Measurements from ENCODE around the gene IGSF9B. TPM values are rescaled to one million over a fixed set of nuclear protein-coding genes. Genes with fewer than 3 reads are reported as not detected.
A peak's percentile ranks its signal among the peaks of the same experiment; 100 is the strongest.

Gene IGSF9B
- polyA plus RNA-seq, 6 donors from 2014 or later = not detected

DNA sequence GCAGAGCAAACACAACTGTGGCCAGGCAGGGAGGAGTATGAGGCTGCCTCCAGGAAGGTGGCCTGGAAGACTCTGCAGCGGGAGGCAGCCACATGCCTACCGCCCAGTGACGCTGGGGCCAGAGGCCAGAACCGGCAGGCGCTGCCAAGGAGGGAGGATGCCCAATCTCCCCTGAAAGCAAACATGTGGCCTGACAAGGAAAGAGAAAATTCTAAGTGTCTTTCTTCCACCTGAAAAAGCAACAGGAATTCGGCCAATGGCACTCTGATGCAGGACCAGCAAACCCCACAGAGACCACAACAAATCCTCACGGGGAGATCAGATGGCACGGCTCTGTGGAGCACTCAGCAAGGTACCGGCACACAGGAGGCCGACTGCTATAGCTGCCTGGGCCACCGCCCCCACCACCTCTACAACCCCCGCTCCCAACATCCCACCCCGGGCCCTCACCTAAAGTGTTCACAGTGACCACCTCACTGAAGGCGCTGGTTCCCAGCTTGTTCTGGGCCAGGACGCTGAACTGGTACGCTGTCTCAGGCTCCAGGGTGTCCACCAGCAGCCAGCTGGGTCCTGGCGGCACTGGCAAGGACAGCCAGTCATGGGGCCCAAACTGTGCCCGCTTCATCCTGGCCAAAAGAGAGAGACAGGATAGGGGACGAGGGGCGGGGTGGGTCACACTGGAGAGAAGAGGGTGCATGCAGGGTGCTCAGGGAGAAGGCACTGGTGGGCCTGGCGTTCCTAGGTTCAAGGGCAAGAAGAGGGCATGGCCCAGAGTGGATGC, 30.1 kb downstream of the IGSF9B start:
- no peaks in the 10 kb centered on the region for H3K36me3 Mint-ChIP-seq
- no peak for DNase-seq
- H3K4me3 Mint-ChIP-seq = no peak overlapping the region
- H3K27me3 Mint-ChIP-seq = peaks cover 3 to 16% (median 13%) of the 10 kb centered on the region in 3 donors
- no peak for ATAC-seq (ENCODE audit: low read depth in 2 of 2)
- peaks cover 0 to 2% (median 0%) of the 10 kb centered on the region in 7 donors for H3K9me3 Mint-ChIP-seq
- peaks cover 4 to 7% (median 6%) of the 10 kb centered on the region in 3 donors for H3K4me1 Mint-ChIP-seq
- H3K27ac Mint-ChIP-seq = no peak overlapping the region

DNA sequence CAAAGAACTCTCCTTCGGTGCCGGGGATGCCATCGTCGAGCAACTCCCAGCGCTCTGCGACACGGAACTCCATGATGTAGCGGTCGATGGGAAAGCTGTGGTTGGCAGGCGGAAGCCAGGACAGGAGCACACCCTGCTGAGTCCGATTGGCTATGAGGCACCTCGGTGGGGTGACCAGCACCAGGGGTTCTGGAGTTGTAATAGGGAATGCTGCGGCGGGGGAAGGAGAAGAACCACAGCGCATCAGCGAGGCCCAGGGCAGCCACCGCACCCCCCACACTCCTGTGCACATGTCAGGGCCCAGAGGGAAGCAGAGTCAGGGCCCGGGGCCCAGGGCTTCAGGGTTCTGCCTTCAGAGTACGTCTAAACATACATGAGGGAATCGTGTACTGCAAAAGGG, 31.0 kb downstream of the IGSF9B start:
- H3K4me1 Mint-ChIP-seq = peaks cover 4 to 7% (median 6%) of the 10 kb centered on the region in 3 donors

DNA sequence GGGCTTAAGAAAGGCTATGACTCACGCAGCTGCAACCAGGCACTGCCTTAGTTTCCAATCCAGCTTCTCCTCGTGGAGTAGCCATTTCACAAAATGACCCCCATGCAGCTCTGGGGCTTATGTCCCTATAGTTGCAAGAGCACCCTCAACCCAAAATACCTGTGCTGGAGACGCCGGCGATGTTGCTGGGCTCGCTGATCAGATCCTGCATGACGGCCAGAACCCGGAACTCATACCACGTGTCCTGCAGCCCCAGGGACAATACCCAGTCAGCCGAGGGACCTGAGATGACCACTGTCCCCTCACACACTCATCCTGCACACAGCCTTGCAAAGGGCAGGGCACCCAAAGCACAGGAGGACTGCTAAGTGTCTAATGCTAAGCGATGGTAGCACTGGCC, 32.1 kb downstream of the IGSF9B start:
- H3K4me1 Mint-ChIP-seq = peaks cover 4 to 7% (median 6%) of the 10 kb centered on the region in 3 donors
- peak overlapping the region in 1 of 6 donors; percentile 53 for H3K27ac Mint-ChIP-seq
- H3K27me3 Mint-ChIP-seq = peaks cover 3 to 17% (median 13%) of the 10 kb centered on the region in 3 donors
- DNase-seq (no peak), ATAC-seq (ENCODE audit: low read depth in 2 of 2) (no peak)
- no peak overlapping the region for H3K4me3 Mint-ChIP-seq
- no peaks in the 10 kb centered on the region for H3K36me3 Mint-ChIP-seq
- H3K9me3 Mint-ChIP-seq = peaks cover 0 to 2% (median 0%) of the 10 kb centered on the region in 7 donors

More for the DNA sequence above, 31.0 kb downstream of the IGSF9B start:
- H3K27ac Mint-ChIP-seq = no peak overlapping the region
- DNase-seq (no peak), ATAC-seq (ENCODE audit: low read depth in 2 of 2) (no peak)
- H3K36me3 Mint-ChIP-seq = no peaks in the 10 kb centered on the region
- no peak overlapping the region for H3K4me3 Mint-ChIP-seq
- H3K9me3 Mint-ChIP-seq = peaks cover 0 to 2% (median 0%) of the 10 kb centered on the region in 7 donors
- H3K27me3 Mint-ChIP-seq = peaks cover 3 to 17% (median 13%) of the 10 kb centered on the region in 3 donors

DNA sequence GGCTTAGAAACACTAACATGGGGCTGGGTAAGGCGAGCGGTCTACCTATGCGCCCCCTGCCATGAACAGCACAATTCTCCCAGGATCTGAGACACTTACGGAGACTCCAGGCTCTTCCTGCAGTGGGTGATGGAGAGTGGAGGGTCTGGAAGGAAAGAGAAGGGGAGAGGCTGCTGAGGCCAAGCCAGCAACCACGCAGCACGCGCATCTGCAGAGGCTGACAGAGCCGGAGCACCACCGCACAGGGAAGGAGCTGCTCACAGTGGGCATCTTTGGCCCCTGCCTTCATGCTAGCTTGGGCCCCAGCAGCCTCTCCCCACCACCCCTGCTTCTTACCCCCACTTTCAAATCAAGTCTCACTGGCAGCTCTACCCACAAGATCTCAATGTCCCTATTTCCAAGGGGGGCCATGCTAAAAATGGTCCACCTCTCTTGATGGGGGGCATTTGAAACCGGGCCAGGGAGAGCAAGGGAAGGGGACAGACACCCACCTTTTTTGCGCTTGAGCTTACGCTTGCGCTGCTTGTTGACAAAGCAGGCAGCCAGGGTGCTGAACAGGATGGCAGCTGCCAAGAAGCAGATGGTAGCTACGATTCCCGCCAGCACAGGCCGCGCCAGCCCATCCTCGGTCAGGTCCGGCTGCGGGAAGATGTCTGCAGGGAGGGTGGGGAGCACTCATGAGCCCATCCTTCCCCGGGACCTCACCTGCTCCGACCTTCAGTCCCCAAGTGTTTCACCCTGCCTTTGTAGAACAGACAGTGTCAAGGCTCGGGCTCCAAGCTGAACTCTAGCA, 34.5 kb downstream of the IGSF9B start:
- H3K9me3 Mint-ChIP-seq = peaks cover 0 to 2% (median 0%) of the 10 kb centered on the region in 7 donors
- no peaks in the 10 kb centered on the region for H3K36me3 Mint-ChIP-seq
- peak overlapping the region in 1 of 6 donors; percentile 9 for H3K27ac Mint-ChIP-seq
- peaks cover 3 to 25% (median 16%) of the 10 kb centered on the region in 3 donors for H3K27me3 Mint-ChIP-seq
- H3K4me3 Mint-ChIP-seq = peak overlapping the region in 1 of 8 donors; percentile 11
- peaks cover 3 to 7% (median 6%) of the 10 kb centered on the region in 3 donors for H3K4me1 Mint-ChIP-seq
- no peak for ATAC-seq (ENCODE audit: low read depth in 2 of 2)
- no peak for DNase-seq

DNA sequence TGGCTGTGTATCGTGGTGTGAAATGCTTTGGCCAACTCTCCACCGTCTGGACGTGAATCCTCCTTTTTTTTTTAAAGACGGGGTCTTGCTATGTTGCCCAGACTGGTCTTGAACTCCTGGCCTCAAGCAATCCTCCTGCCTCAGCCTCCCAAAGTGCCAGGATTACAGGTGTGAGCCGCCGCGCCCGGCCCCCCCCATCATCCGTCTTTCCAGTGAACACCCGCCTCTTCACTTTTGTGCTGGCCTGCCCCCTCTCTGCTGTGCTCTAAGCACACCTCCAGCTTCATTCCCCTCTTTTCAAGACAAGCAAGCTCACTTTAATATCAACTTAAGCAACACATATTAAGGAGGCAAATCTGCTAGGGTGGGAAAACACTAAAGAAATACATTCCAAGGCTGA, 35.3 kb downstream of the IGSF9B start:
- H3K36me3 Mint-ChIP-seq = no peaks in the 10 kb centered on the region
- peaks cover 4 to 27% (median 19%) of the 10 kb centered on the region in 3 donors for H3K27me3 Mint-ChIP-seq
- H3K27ac Mint-ChIP-seq = no peak overlapping the region
- peaks cover 3 to 7% (median 5%) of the 10 kb centered on the region in 3 donors for H3K4me1 Mint-ChIP-seq
- H3K4me3 Mint-ChIP-seq = no peak overlapping the region
- ATAC-seq (ENCODE audit: low read depth in 2 of 2) = no peak
- peaks cover 0 to 2% (median 0%) of the 10 kb centered on the region in 7 donors for H3K9me3 Mint-ChIP-seq
- no peak for DNase-seq

DNA sequence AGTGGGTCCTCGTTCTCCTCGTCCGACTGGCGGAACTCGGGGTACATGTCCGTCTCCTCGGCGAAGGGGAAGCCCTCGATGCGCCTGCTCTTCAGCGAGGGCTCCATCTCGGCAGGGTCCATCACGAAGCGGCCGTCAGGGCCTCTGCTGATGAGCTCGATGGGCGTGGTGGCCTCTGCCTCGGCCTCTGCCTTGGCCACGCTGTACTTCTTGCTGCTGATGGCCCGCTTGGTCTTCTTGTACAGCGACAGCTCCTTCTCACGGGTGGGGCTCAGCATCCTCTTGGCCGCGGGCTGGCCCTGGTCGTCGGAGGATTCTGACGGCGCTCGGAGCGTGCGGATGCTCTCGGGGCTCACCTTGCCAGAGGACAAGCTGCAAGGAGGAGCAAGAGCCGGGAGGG, 35.7 kb downstream of the IGSF9B start:
- H3K27ac Mint-ChIP-seq = no peak overlapping the region
- ATAC-seq (ENCODE audit: low read depth in 2 of 2) = no peak

DNA sequence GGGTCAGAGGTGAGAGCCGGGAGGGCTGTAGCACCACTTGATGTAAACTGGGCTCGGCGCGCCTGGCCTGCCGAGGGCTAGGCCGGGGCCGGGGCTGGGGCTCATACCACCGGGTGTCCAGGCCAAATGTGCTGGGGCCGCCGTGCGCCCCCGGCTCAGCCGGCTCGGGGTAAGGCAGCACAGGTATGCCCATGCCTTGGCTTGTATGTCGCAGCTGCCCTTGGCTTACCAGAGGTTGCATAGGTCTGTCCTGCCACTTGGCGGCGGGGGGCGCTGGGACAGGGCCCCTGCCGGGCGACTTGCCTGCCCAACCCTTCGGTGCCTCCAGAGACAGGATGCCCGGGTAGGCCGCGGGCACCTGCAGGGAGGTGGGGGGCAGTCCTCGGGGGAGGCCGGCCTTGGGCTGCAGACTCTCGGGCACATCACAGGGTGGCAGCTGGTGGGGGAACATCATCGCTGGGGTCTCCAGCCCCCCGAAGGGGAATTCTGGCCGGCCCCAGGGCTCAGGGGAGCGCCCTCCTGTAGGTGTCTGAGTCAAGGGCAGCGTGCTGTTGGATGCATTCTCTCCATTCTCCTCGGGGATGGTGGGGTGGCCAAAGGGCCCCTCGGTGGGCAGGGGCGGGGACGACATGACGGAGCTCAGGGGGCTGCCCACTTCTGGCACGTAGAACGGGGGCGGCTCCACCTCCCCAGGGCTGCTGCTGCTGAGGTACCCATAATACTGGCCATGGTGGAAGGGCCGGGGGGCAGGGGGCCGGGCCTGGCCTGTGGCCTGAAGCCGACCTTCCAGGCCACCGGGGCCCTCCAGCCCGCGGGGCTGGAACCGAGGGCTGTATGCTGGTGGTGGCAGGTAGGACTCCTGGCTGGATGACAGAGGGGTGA, 36.4 kb downstream of the IGSF9B start:
- H3K27me3 Mint-ChIP-seq = peaks cover 10 to 38% (median 30%) of the 10 kb centered on the region in 3 donors
- no peaks in the 10 kb centered on the region for H3K36me3 Mint-ChIP-seq
- peaks cover 0 to 2% (median 0%) of the 10 kb centered on the region in 7 donors for H3K9me3 Mint-ChIP-seq
- H3K27ac Mint-ChIP-seq = no peak overlapping the region
- H3K4me1 Mint-ChIP-seq = peaks cover 3 to 7% (median 5%) of the 10 kb centered on the region in 3 donors
- H3K4me3 Mint-ChIP-seq = no peak overlapping the region
- DNase-seq (no peak), ATAC-seq (ENCODE audit: low read depth in 2 of 2) (no peak)

More for the DNA sequence above, 35.7 kb downstream of the IGSF9B start:
- DNase-seq = no peak
- Mint-ChIP-seq H3K4me3 (no peak overlapping the region), H3K27me3 (peaks cover 9 to 31% (median 23%) of the 10 kb centered on the region in 3 donors), H3K36me3 (no peaks in the 10 kb centered on the region), H3K4me1 (peaks cover 3 to 7% (median 5%) of the 10 kb centered on the region in 3 donors), H3K9me3 (peaks cover 0 to 2% (median 0%) of the 10 kb centered on the region in 7 donors)

DNA sequence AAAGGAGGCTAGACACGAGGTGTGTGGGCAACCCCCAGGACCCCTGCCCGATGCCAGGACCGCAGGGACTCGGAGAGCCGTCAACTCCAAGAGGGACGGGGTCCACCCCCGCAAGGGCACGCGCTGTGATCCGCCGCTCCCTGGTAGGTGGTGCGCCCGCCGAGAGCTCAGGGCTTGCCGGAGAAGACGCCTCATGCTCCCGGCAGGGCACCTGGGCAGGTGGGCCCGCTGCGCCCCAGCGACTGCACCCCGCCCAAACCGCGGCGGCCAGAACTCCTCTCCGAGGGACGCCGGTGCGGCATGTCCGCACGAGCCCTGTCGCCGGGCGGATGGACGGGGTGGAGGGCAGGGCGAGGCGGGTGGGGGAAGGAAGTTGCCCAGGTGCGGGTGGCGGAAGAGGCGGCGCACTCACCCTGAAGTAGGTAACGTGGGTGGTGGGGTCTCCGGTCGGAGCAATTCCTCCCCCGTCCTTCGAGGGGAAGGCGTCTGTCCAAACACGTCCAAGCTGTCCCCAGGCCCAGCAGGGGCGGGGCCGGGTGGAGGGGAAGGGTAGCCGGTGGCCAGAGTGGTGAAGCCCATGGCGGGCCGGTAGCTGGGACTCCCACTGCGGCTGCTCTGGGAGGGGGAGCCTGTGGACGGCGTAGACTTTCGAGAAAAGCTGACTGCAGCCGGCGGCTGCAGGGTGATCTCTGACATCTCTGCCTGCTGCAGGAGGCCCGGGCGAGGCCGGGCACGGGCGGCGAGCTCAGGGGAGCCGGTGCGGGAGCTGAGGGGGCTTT, 37.2 kb downstream of the IGSF9B start:
- peaks cover 3 to 7% (median 5%) of the 10 kb centered on the region in 3 donors for H3K4me1 Mint-ChIP-seq
- ATAC-seq (ENCODE audit: low read depth in 2 of 2) (no peak), DNase-seq (no peak)
- no peaks in the 10 kb centered on the region for H3K36me3 Mint-ChIP-seq
- H3K27ac Mint-ChIP-seq = no peak overlapping the region
- H3K9me3 Mint-ChIP-seq = peaks cover 0 to 2% (median 0%) of the 10 kb centered on the region in 7 donors
- peaks cover 10 to 38% (median 30%) of the 10 kb centered on the region in 3 donors for H3K27me3 Mint-ChIP-seq
- no peak overlapping the region for H3K4me3 Mint-ChIP-seq

DNA sequence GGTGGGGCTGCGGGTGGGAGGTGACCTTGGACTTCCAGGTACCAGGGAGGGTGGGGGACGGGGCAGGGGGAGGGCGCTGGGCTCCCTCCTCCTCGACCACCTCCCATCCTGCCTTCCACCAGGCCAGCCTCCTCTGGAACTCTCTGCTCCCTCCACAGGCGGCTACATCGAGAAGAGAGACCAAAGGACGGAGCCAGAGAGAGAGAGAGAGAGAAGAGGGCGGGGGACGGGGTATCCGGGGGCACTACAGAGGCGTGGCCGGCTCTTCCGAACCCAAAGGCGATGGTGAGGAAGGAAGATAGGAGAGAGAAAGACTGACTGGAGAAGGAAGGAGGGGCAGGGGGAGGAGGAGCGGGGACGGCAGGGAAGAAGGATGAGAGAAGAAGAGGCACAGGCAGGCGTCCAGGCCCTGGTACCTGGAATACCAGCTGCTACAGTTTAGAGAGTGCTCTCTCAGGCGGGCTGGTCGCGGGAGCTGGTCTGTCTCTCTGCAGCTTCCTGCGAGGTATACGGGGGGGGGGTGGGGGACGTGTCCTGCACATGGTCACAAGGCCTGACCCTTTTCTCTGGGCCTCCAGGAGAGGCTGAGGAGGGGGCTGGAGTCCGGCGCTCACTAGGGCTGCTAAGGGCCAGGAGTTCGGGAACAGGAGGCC, 38.0 kb downstream of the IGSF9B start:
- DNase-seq = no peak
- Mint-ChIP-seq H3K36me3 (no peaks in the 10 kb centered on the region), H3K4me3 (peak overlapping the region in 4 of 8 donors; percentile 38 to 78 (median 45)), H3K27me3 (peaks cover 10 to 38% (median 30%) of the 10 kb centered on the region in 3 donors), H3K27ac (no peak overlapping the region), H3K9me3 (no peaks in the 10 kb centered on the region), H3K4me1 (peaks cover 3 to 7% (median 5%) of the 10 kb centered on the region in 3 donors)
- ATAC-seq (ENCODE audit: low read depth in 2 of 2) = no peak

DNA sequence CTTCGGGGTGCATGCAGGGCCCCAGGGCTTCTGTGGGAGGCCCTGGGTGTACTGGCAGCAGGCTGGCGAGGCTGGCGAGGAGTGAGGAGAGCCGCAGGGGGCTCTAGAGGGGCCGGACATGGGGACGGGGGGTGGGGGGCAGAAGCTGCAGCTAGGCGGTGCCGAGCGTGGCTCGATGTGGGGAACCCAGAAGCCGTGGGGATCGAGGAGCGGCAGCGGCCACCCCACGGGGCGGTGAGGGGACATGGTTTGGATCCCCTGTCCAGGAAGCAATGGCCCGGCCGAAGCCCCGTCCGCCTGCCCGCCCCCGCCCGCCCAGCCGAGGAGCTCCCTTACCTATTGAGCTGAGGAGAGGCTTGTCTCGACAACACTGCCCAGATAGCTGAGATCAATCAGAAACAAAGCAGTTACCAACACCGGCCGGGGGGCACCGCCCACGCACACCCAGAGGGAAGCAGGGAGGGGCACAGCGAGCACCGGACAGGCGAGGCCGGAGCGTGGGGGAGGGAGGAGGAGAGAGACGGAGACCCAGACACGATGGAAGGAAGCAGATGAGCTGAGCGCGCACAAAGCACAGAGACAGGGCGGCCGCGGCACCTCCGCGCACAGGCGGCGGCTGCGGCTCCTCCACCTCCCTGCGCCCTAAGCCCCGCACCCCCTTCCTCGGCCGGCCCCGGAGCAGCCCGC, 38.7 kb downstream of the IGSF9B start:
- Mint-ChIP-seq H3K9me3 (no peaks in the 10 kb centered on the region), H3K27ac (no peak overlapping the region), H3K27me3 (peaks cover 10 to 38% (median 30%) of the 10 kb centered on the region in 3 donors), H3K36me3 (no peaks in the 10 kb centered on the region), H3K4me1 (peaks cover 3 to 7% (median 5%) of the 10 kb centered on the region in 3 donors), H3K4me3 (peak overlapping the region in 1 of 8 donors; percentile 40)
- DNase-seq (no peak), ATAC-seq (ENCODE audit: low read depth in 2 of 2) (no peak)

DNA sequence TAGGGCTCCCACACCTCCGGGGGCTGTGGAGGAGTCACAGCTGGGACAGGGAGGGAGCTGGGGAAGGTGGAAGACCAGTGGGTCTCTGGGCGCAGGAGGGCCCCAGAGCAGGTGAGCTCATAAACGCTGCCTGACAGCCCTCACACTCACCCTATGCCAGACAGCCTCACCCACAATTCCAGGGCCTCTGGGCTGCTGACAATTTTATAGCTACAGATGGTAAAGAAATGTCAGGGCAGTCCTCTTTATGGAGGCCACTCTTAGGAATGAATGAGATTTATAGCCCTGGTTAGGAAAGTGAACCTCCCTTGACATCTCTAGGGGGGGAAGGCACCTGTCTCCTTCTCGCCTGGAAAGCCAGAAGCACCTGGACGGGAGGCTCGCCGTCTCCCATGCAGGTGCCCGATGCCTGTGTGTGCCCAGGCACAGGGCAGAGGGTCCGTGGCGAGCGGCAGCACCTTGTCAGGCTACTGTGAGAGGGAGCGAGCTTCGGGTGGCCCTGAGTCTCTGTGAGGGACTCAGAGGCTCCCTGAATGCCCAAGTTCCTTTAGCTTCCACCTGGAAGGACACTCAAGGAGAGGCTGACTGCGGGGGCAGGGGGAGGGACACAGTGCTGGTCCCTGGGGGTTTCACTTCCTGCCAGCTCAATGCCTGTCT, 39.9 kb downstream of the IGSF9B start:
- H3K27me3 Mint-ChIP-seq = peaks cover 18 to 38% (median 29%) of the 10 kb centered on the region in 3 donors
- H3K4me3 Mint-ChIP-seq = no peak overlapping the region
- no peak for ATAC-seq (ENCODE audit: low read depth in 2 of 2)
- no peak for DNase-seq
- no peak overlapping the region for H3K27ac Mint-ChIP-seq
- no peaks in the 10 kb centered on the region for H3K9me3 Mint-ChIP-seq
- no peaks in the 10 kb centered on the region for H3K36me3 Mint-ChIP-seq
- peaks cover 3 to 7% (median 5%) of the 10 kb centered on the region in 3 donors for H3K4me1 Mint-ChIP-seq
